ENCODE results near the gene KIF1B.
"Not testable (repeated sequence)": the region's sequence is repeated elsewhere in the genome, so short reads cannot be mapped to it uniquely, and the experiment has no call there.

KIF1B gene

GRCh38 chr1:10236405-10237156 lies 26.2 kb downstream of the KIF1B start:
- DNase-seq: peak; percentile 62

- no peak for DNase-seq
Observed at GRCh38 chr1:10237157-10237539, 26.8 kb downstream of the KIF1B start.

- DNase-seq: no peak
Observed at GRCh38 chr1:10242135-10242534, 31.8 kb downstream of the KIF1B start.

- no peak for DNase-seq
Observed at GRCh38 chr1:10242811-10243210, 32.4 kb downstream of the KIF1B start.

GRCh38 chr1:10245674-10246073 lies 35.3 kb downstream of the KIF1B start:
- DNase-seq: no peak

- DNase-seq: no peak
Observed at GRCh38 chr1:10249808-10250457, 39.6 kb downstream of the KIF1B start.

- DNase-seq: no peak
Observed at GRCh38 chr1:10250663-10251062, 40.3 kb downstream of the KIF1B start.

GRCh38 chr1:10251325-10252108 lies 41.1 kb downstream of the KIF1B start:
- not testable (repeated sequence) for DNase-seq

GRCh38 chr1:10252508-10252907 lies 42.1 kb downstream of the KIF1B start:
- no peak for DNase-seq

- no peak for DNase-seq
Observed at GRCh38 chr1:10253149-10253548, 42.8 kb downstream of the KIF1B start.

- DNase-seq: peak; percentile 60
Observed at GRCh38 chr1:10253755-10254154, 43.4 kb downstream of the KIF1B start.

- no peak for DNase-seq
Observed at GRCh38 chr1:10257851-10258250, 47.5 kb downstream of the KIF1B start.

GRCh38 chr1:10259547-10259946 lies 49.2 kb downstream of the KIF1B start:
- DNase-seq: not testable (repeated sequence)

- DNase-seq: no peak
Observed at GRCh38 chr1:10263450-10264082, 53.2 kb downstream of the KIF1B start.

GRCh38 chr1:10265027-10265426 lies 54.7 kb downstream of the KIF1B start:
- DNase-seq: no peak

GRCh38 chr1:10265900-10266299 lies 55.5 kb downstream of the KIF1B start:
- DNase-seq: no peak

GRCh38 chr1:10267319-10267718 lies 56.9 kb downstream of the KIF1B start:
- no peak for DNase-seq

GRCh38 chr1:10267921-10268320 lies 57.6 kb downstream of the KIF1B start:
- no peak for DNase-seq

- DNase-seq: no peak
Observed at GRCh38 chr1:10271090-10271489, 60.7 kb downstream of the KIF1B start.

- DNase-seq: no peak
Observed at GRCh38 chr1:10271869-10272268, 61.5 kb downstream of the KIF1B start.

- no peak for DNase-seq
Observed at GRCh38 chr1:10272274-10272673, 61.9 kb downstream of the KIF1B start.

GRCh38 chr1:10278880-10279279 lies 68.5 kb downstream of the KIF1B start:
- DNase-seq: no peak

All from left hindlimb (tissue), 1 donor.